GM19240 (cell line): ENCODE data around the gene THAP3.

Source experiments
- DNase-seq: peaks from one replicate; pipeline ENCODE4 v3.0.0; 2011; ENCODE audit warnings: low spot score; ENCODE audit not compliant: insufficient read length

THAP3 gene

DNA sequence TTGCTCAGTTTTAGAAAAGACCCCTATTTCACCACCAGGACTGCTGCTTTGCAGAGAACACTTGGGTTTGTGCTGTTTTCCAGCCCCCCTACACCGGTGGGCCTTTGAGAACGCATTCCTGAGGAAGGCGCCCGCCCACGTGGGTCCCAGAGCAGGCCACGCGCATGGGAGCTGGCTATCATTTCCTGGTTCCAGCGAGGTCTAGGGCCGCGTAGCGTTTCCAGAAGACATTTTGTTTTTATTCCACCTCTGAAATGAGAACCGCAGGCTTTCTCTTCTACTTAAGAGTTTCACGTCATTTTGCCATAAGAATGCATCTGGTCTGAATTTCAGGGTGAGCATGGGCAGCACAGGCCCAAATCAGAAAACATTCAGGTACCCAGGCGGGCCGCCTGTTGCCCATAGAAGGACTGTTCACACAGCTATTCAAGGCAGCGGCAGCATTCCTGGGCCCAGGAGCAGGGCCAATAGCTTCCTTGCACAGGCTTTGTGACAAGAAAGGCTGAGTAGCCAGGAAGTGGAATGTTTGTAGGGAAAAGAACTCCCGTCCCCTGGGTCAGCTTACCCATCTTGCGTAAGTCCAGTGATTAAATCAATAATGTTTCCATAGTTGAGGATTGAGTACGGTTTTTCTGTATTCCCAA is 20.6 kb upstream of the THAP3 start:
- no peak for DNase-seq

DNA sequence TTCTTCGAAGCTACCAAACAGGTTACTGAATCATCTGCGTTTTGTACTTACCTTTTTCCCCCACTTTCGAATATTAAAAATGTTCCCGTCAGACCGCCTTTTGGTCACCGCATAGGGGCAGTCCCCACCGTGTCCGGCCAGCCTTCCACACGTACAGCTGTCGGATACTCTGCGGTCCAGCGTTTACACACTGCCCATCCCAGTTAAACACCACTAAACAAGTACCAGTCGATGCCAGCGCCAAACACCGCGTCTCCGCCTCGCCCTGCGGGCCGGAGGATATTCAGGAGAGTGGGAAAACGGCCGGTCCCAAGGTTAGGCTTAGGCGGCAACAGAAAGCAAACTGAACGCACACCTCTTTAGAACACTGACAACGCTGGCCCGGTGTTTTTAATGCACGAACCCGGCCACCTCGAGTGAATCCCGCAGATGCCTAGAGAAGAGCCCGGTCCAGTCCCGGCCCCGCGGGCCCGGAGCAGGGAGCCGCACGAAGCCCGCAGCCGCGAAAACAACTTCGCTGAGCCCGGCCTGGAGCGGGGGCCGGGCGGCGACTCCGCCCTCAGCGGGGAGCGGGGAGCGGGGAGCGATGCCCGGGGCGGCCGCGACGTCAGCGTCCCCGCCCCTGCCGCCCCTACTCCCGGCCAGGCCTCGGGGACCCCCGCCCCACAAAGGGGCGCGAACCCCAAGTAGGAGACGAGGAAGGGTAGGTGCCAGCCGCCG is 11.9 kb upstream of the THAP3 start:
- no peak for DNase-seq

DNA sequence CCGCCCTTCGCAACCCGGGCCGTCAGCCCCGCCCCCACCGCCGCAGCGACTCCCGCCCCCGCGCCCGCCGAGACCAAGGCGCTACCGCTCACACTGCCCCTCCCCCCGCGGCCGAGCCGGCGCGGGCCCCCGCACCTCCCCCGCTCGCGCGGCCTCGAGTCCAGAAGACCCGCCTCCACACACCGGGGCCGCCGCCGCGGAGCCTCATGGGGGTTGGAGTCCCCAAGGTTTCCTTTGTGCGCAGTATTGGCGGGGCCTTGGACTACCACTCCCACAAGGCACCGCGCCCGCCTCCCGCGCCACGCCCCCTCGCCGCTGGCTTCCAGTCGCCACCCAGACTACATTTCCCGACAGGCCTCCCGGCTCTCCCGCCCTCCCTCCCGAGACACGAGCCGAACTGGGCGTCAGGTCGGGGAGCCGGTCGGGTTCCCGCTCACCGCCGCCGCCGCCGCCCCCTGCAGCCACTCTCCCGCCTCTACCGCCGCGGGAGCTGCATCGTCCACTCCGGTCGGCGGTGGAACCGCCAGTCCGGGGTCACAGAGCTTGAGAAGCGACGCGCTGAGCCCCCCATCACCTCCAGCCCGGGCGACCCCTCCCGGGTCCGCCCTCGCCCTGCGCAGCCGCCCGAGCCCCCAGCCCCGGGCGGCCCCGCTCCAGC is 11.2 kb upstream of the THAP3 start, which contains the start of gene PHF13:
PHF13 (plus strand) TSS at position 371 of the 658 bp plus-strand sequence. CDS start 336 bp downstream, outside the sequence.
- peak; percentile 97 for DNase-seq

DNA sequence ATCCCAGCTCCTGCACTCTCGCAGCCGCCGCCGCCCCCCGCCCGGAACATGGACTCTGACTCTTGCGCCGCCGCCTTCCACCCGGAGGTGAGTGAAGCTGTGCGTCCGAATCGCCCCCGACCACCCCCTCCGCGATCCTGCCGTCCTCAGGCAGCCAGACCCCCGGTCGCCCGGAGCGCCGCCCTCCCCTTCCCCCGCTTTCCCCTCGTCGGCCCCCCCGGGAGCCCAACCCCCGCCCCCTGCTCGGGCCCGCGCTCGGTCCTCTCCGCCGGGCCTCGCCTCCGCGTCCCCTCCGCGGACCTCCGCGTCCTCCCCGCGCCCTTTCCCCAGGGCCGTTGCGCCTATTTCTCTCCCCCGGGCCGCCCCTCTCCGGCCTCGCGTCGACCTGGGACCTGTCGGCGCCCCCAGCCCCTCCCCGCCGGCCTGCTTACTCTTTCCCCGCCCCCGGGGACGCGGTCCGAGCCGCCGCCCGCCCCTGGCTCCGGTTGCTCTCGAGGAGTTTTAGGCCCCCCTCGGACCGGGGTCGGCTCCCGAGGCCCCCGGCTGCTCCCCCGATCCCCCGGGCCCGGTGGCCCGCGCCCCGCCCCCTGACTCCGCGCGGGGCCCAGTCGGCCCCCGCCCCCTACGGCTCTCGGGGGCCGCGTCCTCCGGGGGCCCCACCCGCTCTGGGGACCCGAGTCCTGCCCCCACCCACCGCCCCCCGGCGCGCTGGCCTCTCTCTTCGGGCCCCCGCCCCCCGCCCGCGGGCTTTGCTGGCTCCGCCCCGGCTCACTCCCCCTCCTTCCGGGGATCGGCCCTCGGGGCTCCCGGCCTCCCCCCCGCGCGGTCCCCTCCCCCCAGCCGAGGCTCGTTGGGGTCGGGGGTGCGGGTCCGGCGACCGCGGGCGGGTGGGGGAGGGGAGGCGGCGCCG is 10.4 kb upstream of the THAP3 start:
- DNase-seq, result peak; percentile 52

DNA sequence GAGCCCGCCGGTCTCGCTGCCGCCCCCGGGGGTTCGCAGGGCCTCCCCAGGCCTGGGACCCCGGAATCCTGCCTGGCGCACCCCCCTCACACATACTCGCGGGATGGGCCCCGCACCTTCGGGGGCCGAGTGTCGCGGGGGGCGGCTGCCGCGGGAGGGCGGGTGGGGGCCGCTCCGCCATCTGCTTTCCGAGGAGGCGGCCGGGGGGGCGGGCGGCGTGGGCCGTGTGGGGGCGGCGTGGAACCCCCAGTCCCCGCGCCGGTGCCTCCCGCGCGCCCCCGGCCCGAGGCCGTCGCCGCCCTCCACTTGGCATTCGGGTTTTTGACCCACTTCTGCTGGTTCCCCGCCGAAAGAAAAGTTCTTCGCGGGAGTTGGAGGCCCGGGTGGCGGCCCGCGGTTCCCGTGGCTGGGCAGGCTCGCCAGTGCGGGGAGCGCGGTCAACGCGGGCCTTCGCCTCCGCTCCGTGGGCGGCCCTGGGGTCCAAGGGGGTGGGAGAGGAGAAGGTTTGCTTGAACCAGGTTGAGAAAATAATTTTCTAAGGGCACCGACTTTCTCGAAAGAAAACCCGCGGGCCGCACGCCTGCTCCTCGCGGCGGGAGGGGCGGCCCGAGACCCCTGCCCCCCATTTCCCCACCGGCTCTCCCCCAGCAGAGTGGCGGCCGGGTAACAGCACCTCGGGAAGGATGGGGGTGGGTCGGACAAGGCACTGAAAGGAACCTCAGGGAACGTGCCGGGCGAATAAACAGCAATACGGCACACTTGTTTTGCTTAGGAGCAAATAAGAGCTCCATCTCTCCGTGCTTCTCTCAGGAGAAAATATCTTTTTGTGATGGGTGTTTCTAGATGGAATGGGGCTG is 9.5 kb upstream of the THAP3 start:
- DNase-seq, result no peak

DNA sequence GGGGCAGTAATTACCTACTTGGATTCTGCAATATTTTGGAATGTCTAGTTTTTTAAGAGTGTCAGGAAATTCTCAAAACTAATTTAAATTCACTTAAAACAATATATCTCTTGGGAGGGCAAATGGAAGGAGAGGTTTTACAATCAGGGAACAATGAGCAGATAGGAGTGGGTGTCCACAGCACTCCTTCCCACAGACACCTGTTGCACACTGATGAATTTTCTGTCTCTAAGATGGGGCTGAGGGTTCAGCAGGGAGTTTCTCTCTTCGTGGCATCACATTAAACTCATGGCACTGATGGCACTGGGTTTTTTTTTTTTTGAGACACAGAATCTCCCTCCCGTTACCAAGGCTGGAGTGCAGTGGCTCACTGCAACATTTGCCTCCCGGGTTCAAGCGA is 5.6 kb upstream of the THAP3 start:
- DNase-seq, result no peak

DNA sequence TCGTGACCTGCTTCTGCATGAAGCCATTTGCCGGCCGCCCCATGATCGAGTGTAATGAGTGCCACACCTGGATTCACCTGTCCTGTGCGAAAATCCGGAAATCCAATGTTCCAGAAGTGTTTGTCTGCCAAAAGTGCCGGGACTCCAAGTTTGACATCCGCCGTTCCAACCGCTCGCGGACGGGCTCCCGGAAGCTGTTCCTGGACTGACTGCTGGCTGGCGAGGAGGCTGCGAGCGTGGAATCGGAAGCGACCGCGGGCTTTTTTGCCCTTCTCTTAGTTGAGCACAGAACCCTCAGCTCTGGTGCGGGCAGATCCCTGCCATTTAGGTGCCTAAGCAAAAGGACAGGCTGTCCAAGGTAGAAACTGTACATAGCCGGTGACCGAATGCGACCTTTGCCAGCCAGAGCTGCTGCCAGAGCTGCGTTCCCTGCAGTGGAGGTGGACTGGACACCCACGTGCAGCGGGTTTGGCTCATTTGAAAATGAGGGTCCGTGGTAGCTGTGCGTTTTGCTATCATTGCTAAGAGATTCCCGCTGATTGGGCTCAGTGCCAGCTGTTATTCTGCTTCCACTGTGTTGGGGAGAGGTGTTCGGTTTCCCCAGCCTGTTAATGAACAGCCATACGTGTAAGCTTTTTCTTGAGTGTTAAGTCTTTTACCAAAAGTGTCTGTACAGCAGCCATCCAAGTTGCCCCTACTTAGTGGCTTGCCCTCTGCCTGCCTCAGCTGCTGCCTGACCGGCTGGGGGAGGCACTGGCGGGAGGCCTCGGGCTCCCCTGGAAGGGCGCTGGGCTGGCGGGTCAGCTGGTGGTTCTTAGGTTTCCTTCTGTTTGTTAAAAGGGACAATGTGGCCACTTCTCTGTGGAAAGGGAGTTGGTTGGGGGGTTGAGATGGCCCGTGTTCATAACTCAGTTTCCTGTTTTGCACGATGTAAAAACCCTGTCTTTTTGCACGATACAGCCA is 3.0 kb upstream of the THAP3 start:
- no peak for DNase-seq

DNA sequence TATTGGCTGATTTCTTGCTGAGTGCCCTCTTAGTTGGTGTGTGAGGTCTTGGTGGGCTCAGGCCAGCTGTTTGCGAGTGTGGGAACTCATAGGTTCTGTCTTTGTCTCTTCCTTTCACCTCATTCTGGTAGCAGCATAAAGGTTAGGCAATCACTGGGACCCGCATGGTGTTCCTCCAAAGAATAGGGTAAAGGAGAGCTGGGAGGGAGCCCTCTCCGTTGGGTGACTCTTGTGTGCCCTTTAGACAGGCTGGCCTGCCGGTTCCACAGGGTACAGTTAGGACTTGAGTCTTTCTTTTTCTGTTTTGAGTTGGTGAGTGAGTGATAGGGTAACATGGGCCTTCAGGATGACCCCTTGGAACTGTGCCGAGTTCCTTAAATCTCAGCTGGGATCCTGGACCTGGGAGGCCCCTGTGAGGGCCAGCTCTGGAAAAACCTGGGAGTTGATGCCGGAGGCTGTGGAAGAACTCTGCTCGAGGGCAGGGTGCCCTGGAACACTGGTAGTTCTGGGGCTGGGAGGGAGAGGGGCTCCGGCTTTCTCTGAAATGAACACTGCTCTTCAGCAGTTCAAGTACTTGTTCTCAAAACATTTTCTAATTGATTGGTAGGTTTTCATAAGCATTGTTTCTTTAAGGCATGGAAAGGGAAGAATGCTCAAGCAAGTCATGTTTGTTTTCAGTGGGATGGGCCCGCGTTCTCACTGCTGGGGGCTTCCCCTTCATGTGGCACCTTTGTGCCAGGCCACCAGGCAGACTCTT is 2.1 kb upstream of the THAP3 start:
- DNase-seq, result no peak

DNA sequence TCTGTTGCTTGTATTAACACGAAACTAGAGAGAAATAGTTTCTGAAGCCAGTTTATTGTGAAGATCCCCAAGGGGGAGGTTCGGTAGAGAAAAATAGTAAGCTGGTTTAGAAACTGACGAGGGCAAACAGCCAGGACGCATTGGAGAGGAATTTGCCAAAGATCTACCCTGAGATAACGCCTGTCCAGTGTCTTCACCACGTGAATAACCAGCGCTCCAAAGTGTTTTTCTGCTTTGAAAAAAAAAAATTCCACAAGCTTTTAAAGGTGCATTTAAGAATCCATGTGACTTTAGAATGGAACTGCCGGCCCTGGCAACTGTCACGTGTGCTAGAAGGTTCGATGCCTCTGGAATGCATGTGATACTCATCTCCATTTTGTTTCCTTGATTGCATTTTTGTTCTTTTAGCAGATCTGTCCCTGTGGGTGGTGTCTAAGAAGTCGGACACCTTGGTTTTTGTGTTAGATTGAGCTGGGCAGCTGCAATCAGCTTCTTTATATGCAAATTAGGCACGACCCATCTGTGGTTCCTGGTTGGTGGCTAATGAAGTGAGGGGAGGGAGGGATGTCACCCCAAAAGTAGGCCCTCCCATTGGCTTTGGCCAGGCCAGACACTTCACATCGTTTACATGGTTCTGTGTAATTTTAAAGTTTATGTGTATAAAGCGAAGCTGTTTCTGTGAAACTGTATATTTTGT is 1.3 kb upstream of the THAP3 start:
- DNase-seq, result no peak

DNA sequence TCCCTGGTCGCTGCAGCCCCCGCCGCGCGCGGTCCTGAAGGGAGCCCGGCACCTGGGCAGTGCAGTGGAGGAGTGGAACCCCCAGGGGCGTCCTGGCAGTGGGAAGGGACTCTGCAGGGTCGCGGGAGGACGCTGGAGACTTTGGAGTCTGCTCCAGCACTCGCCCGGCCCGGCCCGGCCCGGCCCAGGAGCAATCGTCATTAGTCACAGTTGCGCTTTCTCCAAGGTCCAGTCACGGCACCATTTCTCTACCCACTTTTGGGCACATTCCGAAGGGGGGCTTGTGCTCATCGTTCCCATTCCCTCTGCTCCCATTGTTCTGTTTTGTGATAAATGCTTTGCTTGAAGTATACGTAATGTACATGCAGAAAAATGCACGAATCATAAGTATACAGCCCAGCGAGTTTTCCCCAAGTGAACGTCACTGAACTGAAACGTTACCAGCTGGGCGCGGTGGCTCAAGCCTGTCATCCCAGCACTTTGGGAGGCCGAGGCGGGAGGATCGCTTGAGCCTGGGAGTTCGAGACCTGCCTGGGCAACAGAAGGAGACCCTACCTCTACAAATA is 999 bp downstream of the THAP3 start:
- peak; percentile 43 for DNase-seq

DNA sequence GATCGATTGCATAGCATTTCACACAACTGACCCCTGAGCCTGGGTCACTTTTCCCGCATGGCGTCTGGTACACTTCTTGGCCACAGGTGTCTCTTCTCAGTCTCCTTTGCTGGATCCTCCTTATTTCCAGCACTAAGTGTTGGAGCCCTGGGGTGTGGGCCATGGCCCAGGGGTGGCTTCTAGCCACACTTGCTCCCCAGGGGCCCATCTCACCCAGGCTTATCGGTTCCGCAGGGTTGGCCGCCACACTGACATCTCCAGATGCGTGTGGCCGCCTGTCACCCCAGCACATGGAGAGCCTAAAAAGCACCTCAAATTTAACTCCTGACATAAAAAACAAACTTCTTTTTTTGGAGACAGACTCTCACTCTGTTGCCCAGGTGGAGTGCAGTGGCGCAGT is 2.4 kb downstream of the THAP3 start:
- no peak for DNase-seq

DNA sequence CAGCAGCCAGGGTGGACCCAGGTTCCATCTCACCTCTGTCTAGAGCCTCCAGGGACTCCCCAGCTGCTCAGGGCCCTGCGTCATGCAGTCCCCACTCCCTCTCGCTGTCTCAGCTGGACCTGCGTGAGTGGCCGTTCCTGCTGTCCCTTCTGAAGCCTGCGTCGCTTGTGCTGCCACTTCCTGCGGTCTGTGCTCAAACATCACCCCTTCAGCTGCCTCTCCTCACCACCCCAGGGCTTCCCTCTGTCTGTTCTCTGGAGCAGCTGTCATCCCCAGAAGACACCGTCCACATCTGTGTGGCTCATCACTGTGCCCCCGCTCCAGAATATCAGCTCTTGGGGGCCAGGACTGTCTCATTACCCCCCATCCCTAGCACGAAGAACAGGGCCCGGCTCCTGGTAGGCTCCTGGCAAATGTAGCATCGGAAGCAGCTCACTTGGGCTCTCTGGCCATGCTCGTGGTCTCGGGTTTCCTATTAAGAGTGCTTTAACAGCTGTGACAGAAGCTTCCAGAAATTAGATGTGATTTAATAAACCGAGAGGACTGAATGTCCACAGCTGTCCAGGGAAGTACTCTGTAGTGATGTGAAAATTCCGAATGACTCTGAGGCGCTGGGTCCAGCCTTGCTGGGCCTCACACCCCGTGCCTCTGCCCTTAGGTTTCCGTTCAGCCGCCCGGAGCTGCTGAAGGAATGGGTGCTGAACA is 3.3 kb downstream of the THAP3 start:
- DNase-seq, result no peak

DNA sequence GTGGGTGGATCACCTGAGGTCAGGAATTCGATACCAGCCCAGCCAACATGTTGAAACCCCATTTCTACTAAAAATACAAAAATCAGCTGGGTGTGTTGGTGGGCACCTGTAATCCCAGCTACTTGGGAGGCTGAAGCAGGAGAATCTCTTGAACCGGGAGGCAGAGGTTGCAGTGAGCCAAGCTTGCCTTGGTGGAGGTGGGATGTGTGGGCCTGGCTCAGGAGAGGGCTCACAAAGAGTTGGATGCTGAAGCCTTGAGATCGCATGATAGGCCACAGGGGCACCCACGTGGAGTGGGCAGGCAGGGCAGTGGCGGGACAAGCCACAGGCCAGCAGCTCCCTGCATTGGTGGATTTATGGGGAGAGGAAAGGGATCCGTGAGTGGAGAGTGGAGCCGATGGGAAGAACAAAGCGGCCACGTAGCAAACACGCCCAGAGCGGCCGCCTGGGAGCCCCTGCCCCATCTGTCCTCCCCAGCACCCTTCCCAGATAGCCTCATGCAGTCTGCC is 4.4 kb downstream of the THAP3 start:
- DNase-seq, result no peak

DNA sequence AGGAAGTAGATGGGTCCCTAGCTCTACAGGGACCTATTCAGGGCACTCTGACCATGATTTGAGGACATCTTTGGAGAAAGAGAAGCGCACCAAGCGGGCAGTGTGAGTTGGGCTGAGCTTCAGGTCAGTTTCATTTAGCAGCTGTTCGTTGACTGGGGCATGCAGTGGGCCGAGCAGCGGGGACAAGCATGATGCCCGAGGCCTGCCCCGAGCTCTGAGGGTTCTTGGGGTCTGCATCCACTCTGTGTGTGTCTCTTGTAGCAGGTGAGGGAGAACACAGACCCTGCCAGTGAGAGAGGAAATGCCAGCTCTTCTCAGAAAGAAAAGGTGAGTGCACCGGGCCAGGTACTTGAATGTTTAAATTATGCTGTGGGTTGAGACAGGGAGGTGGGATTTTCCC is 5.4 kb downstream of the THAP3 start:
- DNase-seq, result no peak

DNA sequence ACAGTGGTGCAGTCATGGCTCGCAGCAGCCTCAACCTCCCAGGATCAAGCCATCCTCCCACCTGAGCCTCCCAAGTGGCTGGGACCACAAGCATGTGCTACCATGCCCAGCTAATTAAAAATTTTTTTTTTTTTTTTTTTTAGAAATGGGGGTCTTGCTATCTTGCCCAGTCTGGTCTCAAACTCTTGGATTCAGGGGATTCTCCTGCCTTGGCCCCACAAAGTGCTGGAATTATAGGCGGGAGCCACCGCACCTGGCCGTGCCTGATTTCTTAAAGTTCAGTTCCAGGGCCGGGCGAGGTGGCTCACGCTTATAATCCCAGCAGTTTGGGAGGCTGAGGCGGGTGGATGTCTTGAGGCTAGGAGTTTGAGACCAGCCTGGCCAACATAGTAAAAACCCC is 6.4 kb downstream of the THAP3 start:
- no peak for DNase-seq

DNA sequence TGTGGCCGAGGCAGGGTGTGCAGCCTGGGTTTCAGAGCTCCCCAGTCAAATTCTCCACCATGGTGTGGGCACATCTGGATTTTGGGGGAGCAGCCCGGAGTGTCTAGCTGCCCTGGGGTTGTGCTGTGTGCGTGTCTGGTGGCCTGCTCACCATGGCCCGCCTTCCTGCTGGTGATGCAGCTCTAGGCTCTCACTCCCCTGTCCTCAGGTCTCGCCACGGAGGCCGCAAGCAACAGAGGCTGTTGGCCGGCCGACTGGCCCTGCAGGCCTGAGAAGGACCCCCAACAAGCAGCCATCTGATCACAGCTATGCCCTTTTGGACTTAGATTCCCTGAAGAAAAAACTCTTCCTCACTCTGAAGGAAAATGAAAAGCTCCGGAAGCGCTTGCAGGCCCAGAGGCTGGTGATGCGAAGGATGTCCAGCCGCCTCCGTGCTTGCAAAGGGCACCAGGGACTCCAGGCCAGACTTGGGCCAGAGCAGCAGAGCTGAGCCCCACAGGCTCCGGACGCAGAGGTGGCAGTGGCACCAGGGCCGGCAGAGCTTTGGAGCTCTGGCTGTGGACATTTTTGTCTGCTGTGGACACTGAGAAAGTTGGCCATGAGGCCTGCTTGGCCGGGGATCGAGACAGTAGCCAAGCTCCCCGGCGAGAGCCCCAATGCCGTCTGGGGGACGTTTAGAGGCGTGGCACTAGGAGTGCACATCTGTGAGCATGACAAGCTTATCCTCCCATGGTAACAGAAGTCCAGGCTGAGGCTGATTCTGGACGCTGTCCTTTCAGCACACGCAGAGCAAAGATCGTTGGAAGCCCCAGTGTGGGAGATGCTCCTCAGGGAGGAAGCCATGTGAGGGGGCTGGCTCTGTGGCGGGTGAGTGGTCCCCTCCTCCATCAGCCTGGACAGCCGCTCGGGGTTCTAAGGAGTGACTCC is 8.2 kb downstream of the THAP3 start:
- no peak for DNase-seq
